SK-N-SH treated with all-trans-retinoic acid at 6 μM for 48 hours (cell line): ENCODE results near the gene PCF11.

ENCODE experiments used
- ARNTL ChIP-seq: fragments of 450-650 bp; formaldehyde crosslinking; IDR thresholded peaks from 2 replicates; pipeline ENCODE4 v1.5.0; 2020; ENCODE audit warnings: low read depth, mild to moderate bottlenecking, moderate library complexity, borderline replicate concordance
- CREB5 ChIP-seq: fragments of 250-450 bp; sonication (Bioruptor Pico); IDR thresholded peaks from 2 replicates; pipeline ENCODE4 v1.5.1; 2020; ENCODE audit warnings: low read depth, mild to moderate bottlenecking, moderate library complexity
- CSRNP3 ChIP-seq: fragments of 250-450 bp; sonication (Bioruptor Pico); IDR thresholded peaks from 2 replicates; pipeline ENCODE4 v1.5.1; 2021; ENCODE audit warnings: mild to moderate bottlenecking, moderate library complexity
- GLIS3 ChIP-seq: fragments of 250-450 bp; sonication (Bioruptor Pico); IDR thresholded peaks from 2 replicates; pipeline ENCODE4 v1.5.0; 2020; ENCODE audit warnings: mild to moderate bottlenecking, moderate library complexity
- RARB ChIP-seq: fragments of 250-450 bp; sonication (Bioruptor Pico); IDR thresholded peaks from 2 replicates; pipeline ENCODE4 v1.8.0; 2021; ENCODE audit warnings: mild to moderate bottlenecking, moderate library complexity
- ZFP3 ChIP-seq: fragments of 250-450 bp; sonication (Bioruptor Pico); IDR thresholded peaks from 2 replicates; pipeline ENCODE4 v1.5.0; 2020; ENCODE audit warnings: mild to moderate bottlenecking, moderate library complexity
- ZNF565 ChIP-seq: fragments of 450-650 bp; formaldehyde crosslinking; conservative IDR thresholded peaks from 2 replicates; pipeline ENCODE4 v1.5.0; 2020; ENCODE audit warnings: low read depth, mild to moderate bottlenecking, moderate library complexity

DNA sequence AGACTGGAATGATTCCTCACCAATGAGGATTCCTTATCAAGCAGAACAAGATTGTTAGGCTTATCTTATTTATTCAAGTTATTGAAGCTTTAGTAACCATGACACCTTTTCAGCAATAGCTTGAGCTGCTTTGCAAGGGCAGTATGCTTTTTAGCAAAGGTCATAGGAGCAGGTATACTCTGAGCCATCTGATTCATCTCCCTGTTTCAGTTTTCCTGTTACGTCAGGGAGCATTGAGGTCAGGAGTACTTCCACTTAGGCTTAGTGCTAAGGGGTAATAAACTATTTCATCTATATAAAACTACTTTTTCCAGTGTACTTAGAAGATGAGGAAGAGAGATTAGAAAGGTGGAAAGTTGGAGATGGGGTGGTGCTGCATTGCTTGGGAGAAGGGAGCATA is 18.9 kb downstream of the PCF11 start:
- no peak for TF ChIP-seq CSRNP3 (CRISPR knock-in tag)
- TF ChIP-seq ZFP3 (CRISPR knock-in tag) = no peak
- TF ChIP-seq CREB5 (CRISPR knock-in tag) = no peak
- TF ChIP-seq GLIS3 = no peak
- TF ChIP-seq RARB = no peak
- TF ChIP-seq ARNTL (CRISPR knock-in tag) = no peak
- no peak for TF ChIP-seq ZNF565 (CRISPR knock-in tag)
